ENCODE measurements around the gene NOX4. TPM values are rescaled to one million over a fixed set of nuclear protein-coding genes. Genes with fewer than 3 reads are reported as not detected.

NOX4 gene
- total RNA-seq, 1 experiment from 2014 or later = 1.5 TPM

DNA sequence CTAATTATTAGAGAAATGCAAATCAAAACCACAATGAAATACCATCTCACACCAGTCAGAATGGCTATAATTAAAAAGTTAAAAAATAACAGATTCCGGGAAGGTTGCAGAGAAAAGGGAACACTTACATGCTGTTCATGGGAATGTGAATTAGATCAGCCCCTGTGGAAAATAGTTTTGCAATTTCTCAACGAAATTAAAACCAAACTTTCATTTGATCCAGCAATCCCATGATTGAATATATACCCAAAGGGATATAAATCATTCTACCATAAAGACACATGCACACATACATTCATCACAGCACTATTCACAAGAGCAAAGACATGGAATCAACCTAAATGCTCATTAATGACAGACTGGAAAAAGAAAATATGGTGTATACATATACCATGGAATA is 32.5 kb downstream of the NOX4 start:
- DNase-seq (ENCODE audit: low spot score) (no peak), ATAC-seq (no peak)
- H3K9me3 Mint-ChIP-seq = peaks cover 13% of the 10 kb centered on the region; the same call in 1 of the 2 replicates
- no peak overlapping the region for H3K4me3 Mint-ChIP-seq
- no peaks in the 10 kb centered on the region; the same call in 1 of the 2 replicates for H3K36me3 Mint-ChIP-seq
- ChIA-PET POLR2A (no interaction called here), CTCF (no interaction called here)
- H3K4me1 Mint-ChIP-seq = no peaks in the 10 kb centered on the region
- no peaks in the 10 kb centered on the region for H3K27me3 Mint-ChIP-seq (ENCODE audit: low read depth)
- TF ChIP-seq TCF7 (CRISPR knock-in tag; IDR thresholded peaks at IDR 0.05; ENCODE audit: low read depth) (no peak), AR (CRISPR knock-in tag; IDR thresholded peaks at IDR 0.05) (no peak), ZNF532 (CRISPR knock-in tag; IDR thresholded peaks at IDR 0.05; ENCODE audit: borderline replicate concordance) (no peak), ZMAT4 (CRISPR knock-in tag; IDR thresholded peaks at IDR 0.05) (no peak), ZNF671 (CRISPR knock-in tag; IDR thresholded peaks at IDR 0.05) (no peak), NFE2L1 (CRISPR knock-in tag; IDR thresholded peaks at IDR 0.05) (no peak), ESRRA (CRISPR knock-in tag; IDR thresholded peaks at IDR 0.05; ENCODE audit: borderline replicate concordance) (no peak)
- H3K27ac Mint-ChIP-seq = no peak overlapping the region

DNA sequence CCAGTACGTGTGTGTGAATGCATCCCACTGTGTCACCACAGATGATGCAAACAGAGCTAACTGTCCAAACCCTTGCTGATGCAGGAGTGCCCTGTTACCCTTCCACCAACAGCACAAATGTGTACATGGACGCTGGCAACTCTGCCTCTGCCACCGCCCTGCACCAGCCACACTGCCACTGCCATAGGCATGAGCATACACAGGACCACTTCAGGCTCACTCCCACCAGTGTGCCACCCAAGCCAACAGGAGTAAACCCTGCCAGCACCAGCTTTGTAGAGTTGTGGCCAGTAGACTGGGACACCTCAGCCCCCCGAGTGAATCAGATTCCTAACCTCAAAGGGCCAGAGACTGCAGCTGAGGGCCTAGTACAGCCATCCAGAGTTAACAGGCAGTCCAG is 34.0 kb downstream of the NOX4 start:
- Mint-ChIP-seq H3K27ac (no peak overlapping the region), H3K9me3 (peaks cover 13% of the 10 kb centered on the region; the same call in 1 of the 2 replicates), H3K4me3 (no peak overlapping the region), H3K4me1 (no peaks in the 10 kb centered on the region), H3K36me3 (no peaks in the 10 kb centered on the region; the same call in 1 of the 2 replicates), H3K27me3 (ENCODE audit: low read depth) (no peaks in the 10 kb centered on the region)
- ATAC-seq (no peak), DNase-seq (ENCODE audit: low spot score) (no peak)
- POLR2A ChIA-PET = no interaction called here
- CTCF ChIA-PET = no interaction called here
- TF ChIP-seq, protein P1, sequence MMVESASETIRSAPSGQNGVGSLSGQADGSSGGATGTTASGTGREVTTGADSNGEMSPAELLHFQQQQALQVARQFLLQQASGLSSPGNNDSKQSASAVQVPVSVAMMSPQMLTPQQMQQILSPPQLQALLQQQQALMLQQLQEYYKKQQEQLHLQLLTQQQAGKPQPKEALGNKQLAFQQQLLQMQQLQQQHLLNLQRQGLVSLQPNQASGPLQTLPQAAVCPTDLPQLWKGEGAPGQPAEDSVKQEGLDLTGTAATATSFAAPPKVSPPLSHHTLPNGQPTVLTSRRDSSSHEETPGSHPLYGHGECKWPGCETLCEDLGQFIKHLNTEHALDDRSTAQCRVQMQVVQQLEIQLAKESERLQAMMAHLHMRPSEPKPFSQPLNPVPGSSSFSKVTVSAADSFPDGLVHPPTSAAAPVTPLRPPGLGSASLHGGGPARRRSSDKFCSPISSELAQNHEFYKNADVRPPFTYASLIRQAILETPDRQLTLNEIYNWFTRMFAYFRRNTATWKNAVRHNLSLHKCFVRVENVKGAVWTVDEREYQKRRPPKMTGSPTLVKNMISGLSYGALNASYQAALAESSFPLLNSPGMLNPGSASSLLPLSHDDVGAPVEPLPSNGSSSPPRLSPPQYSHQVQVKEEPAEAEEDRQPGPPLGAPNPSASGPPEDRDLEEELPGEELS (CRISPR knock-in tag; IDR thresholded peaks at IDR 0.05) = no peak
- TF ChIP-seq ZNF219 (CRISPR knock-in tag; IDR thresholded peaks at IDR 0.05; ENCODE audit: borderline replicate concordance) (no peak), ERG (CRISPR knock-in tag; IDR thresholded peaks at IDR 0.05) (no peak), ZNF671 (CRISPR knock-in tag; IDR thresholded peaks at IDR 0.05) (no peak), ZNF512 (CRISPR knock-in tag; IDR thresholded peaks at IDR 0.05; ENCODE audit: borderline replicate concordance) (no peak), SMAD3 (CRISPR knock-in tag; IDR thresholded peaks at IDR 0.05; ENCODE audit: borderline replicate concordance) (no peak), GABPB1 (CRISPR knock-in tag; IDR thresholded peaks at IDR 0.05) (no peak)
- TF ChIP-seq, protein P2, sequence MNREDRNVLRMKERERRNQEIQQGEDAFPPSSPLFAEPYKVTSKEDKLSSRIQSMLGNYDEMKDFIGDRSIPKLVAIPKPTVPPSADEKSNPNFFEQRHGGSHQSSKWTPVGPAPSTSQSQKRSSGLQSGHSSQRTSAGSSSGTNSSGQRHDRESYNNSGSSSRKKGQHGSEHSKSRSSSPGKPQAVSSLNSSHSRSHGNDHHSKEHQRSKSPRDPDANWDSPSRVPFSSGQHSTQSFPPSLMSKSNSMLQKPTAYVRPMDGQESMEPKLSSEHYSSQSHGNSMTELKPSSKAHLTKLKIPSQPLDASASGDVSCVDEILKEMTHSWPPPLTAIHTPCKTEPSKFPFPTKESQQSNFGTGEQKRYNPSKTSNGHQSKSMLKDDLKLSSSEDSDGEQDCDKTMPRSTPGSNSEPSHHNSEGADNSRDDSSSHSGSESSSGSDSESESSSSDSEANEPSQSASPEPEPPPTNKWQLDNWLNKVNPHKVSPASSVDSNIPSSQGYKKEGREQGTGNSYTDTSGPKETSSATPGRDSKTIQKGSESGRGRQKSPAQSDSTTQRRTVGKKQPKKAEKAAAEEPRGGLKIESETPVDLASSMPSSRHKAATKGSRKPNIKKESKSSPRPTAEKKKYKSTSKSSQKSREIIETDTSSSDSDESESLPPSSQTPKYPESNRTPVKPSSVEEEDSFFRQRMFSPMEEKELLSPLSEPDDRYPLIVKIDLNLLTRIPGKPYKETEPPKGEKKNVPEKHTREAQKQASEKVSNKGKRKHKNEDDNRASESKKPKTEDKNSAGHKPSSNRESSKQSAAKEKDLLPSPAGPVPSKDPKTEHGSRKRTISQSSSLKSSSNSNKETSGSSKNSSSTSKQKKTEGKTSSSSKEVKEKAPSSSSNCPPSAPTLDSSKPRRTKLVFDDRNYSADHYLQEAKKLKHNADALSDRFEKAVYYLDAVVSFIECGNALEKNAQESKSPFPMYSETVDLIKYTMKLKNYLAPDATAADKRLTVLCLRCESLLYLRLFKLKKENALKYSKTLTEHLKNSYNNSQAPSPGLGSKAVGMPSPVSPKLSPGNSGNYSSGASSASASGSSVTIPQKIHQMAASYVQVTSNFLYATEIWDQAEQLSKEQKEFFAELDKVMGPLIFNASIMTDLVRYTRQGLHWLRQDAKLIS (CRISPR knock-in tag; IDR thresholded peaks at IDR 0.05; ENCODE audit: borderline replicate concordance) = no peak
- TF ChIP-seq, protein P3, sequence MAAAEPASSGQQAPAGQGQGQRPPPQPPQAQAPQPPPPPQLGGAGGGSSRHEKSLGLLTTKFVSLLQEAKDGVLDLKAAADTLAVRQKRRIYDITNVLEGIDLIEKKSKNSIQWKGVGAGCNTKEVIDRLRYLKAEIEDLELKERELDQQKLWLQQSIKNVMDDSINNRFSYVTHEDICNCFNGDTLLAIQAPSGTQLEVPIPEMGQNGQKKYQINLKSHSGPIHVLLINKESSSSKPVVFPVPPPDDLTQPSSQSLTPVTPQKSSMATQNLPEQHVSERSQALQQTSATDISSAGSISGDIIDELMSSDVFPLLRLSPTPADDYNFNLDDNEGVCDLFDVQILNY (CRISPR knock-in tag; IDR thresholded peaks at IDR 0.05) = no peak
